Muscle of leg (tissue), 11 donors: Measurements from ENCODE around the gene EVPL. TPM values are rescaled to one million over a fixed set of nuclear protein-coding genes. Genes with fewer than 3 reads are reported as not detected.

ENCODE experiments used
- DNase-seq: peaks from one replicate; pipeline ENCODE4 v3.0.0; 2013
- H3K27ac ChIP-seq: one replicate; pipeline ENCODE4 v1.5.1; 2013; ENCODE audit warnings: mild to moderate bottlenecking, low read length, control low read depth
- H3K27me3 ChIP-seq: one replicate; pipeline ENCODE4 v1.6.1; 2013; ENCODE audit warnings: low read length; ENCODE audit not compliant: control insufficient read depth, insufficient read depth
- H3K36me3 ChIP-seq: one replicate; pipeline ENCODE4 v1.6.1; 2013; ENCODE audit warnings: low read length; ENCODE audit not compliant: control insufficient read depth, insufficient read depth
- H3K4me1 ChIP-seq: one replicate; pipeline ENCODE4 v1.6.1; 2013; ENCODE audit warnings: low read length; ENCODE audit not compliant: control insufficient read depth, insufficient read depth
- H3K4me3 ChIP-seq: one replicate; pipeline ENCODE4 v1.5.1; 2013; ENCODE audit warnings: low read length, control low read depth
- H3K9me3 ChIP-seq: replicated peaks from 2 replicates; pipeline ENCODE4 v1.6.1; 2013; ENCODE audit warnings: low read depth, low read length; ENCODE audit not compliant: control insufficient read depth
- WGBS: methylation state at CpG from one replicate; pipeline ENCODE4 v1.1.5; 2013; ENCODE audit warnings: missing lambda C conversion rate; ENCODE audit not compliant: insufficient coverage; 5-methylcytosine and 5-hydroxymethylcytosine counted together
- polyA plus RNA-seq, 8 donors: library from polyadenylated mRNA; unstranded; fragments of 120-200 nt; gene quantifications; one replicate each; pipeline versions ENCODE4 v1.2.1 to v1.2.3, GENCODE V29; 2013; ENCODE audit warnings: inconsistent platforms in 1 of 8, low replicate concordance in 1 of 8; ENCODE audit not compliant: insufficient read length in 8 of 8, insufficient read depth in 1 of 8
- total RNA-seq: library from RNA; stranded (reverse); fragments of 120-200 nt; gene quantifications from one replicate; pipeline ENCODE4 v1.2.4, GENCODE V29; 2013

Gene EVPL
- total and polyA plus RNA-seq, 9 donors = 0.03 to 12.9 (median 0.45) TPM; not detected in 1

GRCh38 chr17:76008208-76008607 is 18.9 kb downstream of the EVPL start:
- Histone ChIP-seq H3K27me3 (no peaks in the 10 kb centered on the region), H3K4me1 (peaks cover 22% of the 10 kb centered on the region), H3K27ac (no peak overlapping the region), H3K36me3 (peaks cover 3% of the 10 kb centered on the region), H3K4me3 (no peak overlapping the region), H3K9me3 (no peaks in the 10 kb centered on the region)
- no peak for DNase-seq
- 89% methylated on average over 34 of the region's 36 CpGs for WGBS

- Histone ChIP-seq H3K36me3 (peaks cover 4% of the 10 kb centered on the region), H3K9me3 (no peaks in the 10 kb centered on the region), H3K27me3 (no peaks in the 10 kb centered on the region), H3K27ac (no peak overlapping the region), H3K4me3 (no peak overlapping the region), H3K4me1 (peaks cover 22% of the 10 kb centered on the region)
- 85% methylated on average over 13 of the region's 16 CpGs for WGBS
- no peak for DNase-seq
These were observed 19.3 kb downstream of the EVPL start for GRCh38 chr17:76007850-76008165.

GRCh38 chr17:76007131-76007849 is 19.8 kb downstream of the EVPL start:
- peaks cover 22% of the 10 kb centered on the region for H3K4me1 ChIP-seq
- H3K27me3 ChIP-seq = no peaks in the 10 kb centered on the region
- WGBS = 88% methylated on average over 39 of the region's 39 CpGs
- no peaks in the 10 kb centered on the region for H3K9me3 ChIP-seq
- H3K27ac ChIP-seq = no peak overlapping the region
- H3K4me3 ChIP-seq = no peak overlapping the region
- peaks cover 5% of the 10 kb centered on the region for H3K36me3 ChIP-seq
- no peak for DNase-seq

- no peaks in the 10 kb centered on the region for H3K27me3 ChIP-seq
- peaks cover 16% of the 10 kb centered on the region for H3K36me3 ChIP-seq
- H3K9me3 ChIP-seq = no peaks in the 10 kb centered on the region
- 25% methylated on average over 11 of the region's 16 CpGs for WGBS
- peak; percentile 95 for DNase-seq
- no peak overlapping the region for H3K4me3 ChIP-seq
- peaks cover 22% of the 10 kb centered on the region for H3K4me1 ChIP-seq
- peak overlapping the region; percentile 77 for H3K27ac ChIP-seq
These were observed 21.6 kb downstream of the EVPL start for GRCh38 chr17:76005263-76006149.

- WGBS = 54% methylated on average over 6 of the region's 8 CpGs
- Histone ChIP-seq H3K4me1 (peaks cover 22% of the 10 kb centered on the region), H3K27ac (peak overlapping the region; percentile 77), H3K4me3 (no peak overlapping the region), H3K9me3 (no peaks in the 10 kb centered on the region), H3K27me3 (no peaks in the 10 kb centered on the region), H3K36me3 (peaks cover 21% of the 10 kb centered on the region)
- no peak for DNase-seq
These were observed 22.3 kb downstream of the EVPL start for GRCh38 chr17:76004750-76005262.

GRCh38 chr17:76003915-76004314 is 23.2 kb downstream of the EVPL start:
- H3K4me1 ChIP-seq = peaks cover 22% of the 10 kb centered on the region
- no peaks in the 10 kb centered on the region for H3K27me3 ChIP-seq
- DNase-seq = no peak
- no peak overlapping the region for H3K27ac ChIP-seq
- H3K4me3 ChIP-seq = no peak overlapping the region
- H3K36me3 ChIP-seq = peaks cover 21% of the 10 kb centered on the region
- H3K9me3 ChIP-seq = no peaks in the 10 kb centered on the region
- 80% methylated on average over 6 of the region's 6 CpGs for WGBS

- Histone ChIP-seq H3K27me3 (no peaks in the 10 kb centered on the region), H3K4me3 (no peak overlapping the region), H3K9me3 (no peaks in the 10 kb centered on the region), H3K27ac (no peak overlapping the region), H3K36me3 (peaks cover 21% of the 10 kb centered on the region), H3K4me1 (peaks cover 26% of the 10 kb centered on the region)
- WGBS = 95% methylated on average over 10 of the region's 12 CpGs
- no peak for DNase-seq
These were observed 25.0 kb downstream of the EVPL start for GRCh38 chr17:76002100-76002499.

- no peak within 1 kb of the TSS for H3K4me3 ChIP-seq
- 85% methylated on average over 20 of the region's 21 CpGs for WGBS
- peaks cover 21% of the 10 kb centered on the region for H3K36me3 ChIP-seq
- H3K27me3 ChIP-seq = no peaks in the 10 kb centered on the region
- H3K27ac ChIP-seq = no peak within 1 kb of the TSS
- H3K4me1 ChIP-seq = peaks cover 24% of the 10 kb centered on the region
- DNase-seq = no peak
- H3K9me3 ChIP-seq = no peaks in the 10 kb centered on the region
These were observed 26.2 kb downstream of the EVPL start, which contains the start of gene CDK3 for GRCh38 chr17:76000755-76001521. Gene CDK3, plus strand, starts transcription at chr17:76000855. Its CDS starts 571 bp downstream, at chr17:76001426.

- Histone ChIP-seq H3K27me3 (no peaks in the 10 kb centered on the region), H3K27ac (no peak overlapping the region), H3K4me3 (no peak overlapping the region), H3K36me3 (peaks cover 26% of the 10 kb centered on the region), H3K4me1 (peaks cover 16% of the 10 kb centered on the region), H3K9me3 (no peaks in the 10 kb centered on the region)
- DNase-seq = no peak
- WGBS = 61% methylated on average over 20 of the region's 31 CpGs
These were observed 26.9 kb downstream of the EVPL start for GRCh38 chr17:76000016-76000754.
